ENCODE measurements around the gene CEP63. TPM values are rescaled to one million over a fixed set of nuclear protein-coding genes. Genes with fewer than 3 reads are reported as not detected.

CEP63 gene
- total and polyA plus RNA-seq, 9 of the 15 experiments (the other 6 are each of a cell fraction or from before 2014, with no cell fraction given): 5.1 to 17.8 (median 10.6) TPM

DNA sequence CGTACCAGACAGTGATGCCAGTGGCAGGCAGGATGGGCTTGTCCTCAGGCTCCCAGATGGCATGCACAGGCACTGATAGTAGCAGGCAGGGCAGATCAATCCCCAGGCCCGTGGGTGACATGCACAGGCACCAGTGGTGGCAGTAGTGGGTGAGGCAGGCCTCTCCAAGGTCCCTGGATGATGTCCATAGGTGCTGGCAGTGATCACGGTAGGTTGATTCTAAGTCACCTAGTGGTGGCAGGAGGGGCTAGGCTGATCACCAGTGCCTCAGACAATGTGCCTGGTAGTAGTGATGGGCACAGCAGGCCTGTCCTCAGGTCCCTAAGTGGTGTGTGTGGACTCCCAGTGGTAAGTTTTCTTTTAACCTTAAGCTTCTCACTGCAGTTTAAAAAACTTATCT is 19.6 kb downstream of the CEP63 start (continued):
- TF ChIP-seq, protein P1, sequence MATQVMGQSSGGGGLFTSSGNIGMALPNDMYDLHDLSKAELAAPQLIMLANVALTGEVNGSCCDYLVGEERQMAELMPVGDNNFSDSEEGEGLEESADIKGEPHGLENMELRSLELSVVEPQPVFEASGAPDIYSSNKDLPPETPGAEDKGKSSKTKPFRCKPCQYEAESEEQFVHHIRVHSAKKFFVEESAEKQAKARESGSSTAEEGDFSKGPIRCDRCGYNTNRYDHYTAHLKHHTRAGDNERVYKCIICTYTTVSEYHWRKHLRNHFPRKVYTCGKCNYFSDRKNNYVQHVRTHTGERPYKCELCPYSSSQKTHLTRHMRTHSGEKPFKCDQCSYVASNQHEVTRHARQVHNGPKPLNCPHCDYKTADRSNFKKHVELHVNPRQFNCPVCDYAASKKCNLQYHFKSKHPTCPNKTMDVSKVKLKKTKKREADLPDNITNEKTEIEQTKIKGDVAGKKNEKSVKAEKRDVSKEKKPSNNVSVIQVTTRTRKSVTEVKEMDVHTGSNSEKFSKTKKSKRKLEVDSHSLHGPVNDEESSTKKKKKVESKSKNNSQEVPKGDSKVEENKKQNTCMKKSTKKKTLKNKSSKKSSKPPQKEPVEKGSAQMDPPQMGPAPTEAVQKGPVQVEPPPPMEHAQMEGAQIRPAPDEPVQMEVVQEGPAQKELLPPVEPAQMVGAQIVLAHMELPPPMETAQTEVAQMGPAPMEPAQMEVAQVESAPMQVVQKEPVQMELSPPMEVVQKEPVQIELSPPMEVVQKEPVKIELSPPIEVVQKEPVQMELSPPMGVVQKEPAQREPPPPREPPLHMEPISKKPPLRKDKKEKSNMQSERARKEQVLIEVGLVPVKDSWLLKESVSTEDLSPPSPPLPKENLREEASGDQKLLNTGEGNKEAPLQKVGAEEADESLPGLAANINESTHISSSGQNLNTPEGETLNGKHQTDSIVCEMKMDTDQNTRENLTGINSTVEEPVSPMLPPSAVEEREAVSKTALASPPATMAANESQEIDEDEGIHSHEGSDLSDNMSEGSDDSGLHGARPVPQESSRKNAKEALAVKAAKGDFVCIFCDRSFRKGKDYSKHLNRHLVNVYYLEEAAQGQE (IDR thresholded peaks at IDR 0.05; ENCODE audit: borderline replicate concordance): no peak
- TF ChIP-seq, protein P1 (CRISPR knock-in tag; IDR thresholded peaks at IDR 0.05; ENCODE audit: low read depth): no peak
- TF ChIP-seq DDX20 (tag; IDR thresholded peaks at IDR 0.05; ENCODE audit: low read depth) (no peak), SETDB1 (IDR thresholded peaks at IDR 0.05; ENCODE audit: low read length) (no peak)
